Measurements from ENCODE around the gene CTSL. TPM values are rescaled to one million over a fixed set of nuclear protein-coding genes. Genes with fewer than 3 reads are reported as not detected.

Gene CTSL
- total and polyA plus RNA-seq, 2 of the 13 experiments (the other 11 are each of a cell fraction or from before 2014, with no cell fraction given), result 78.1 to 113 TPM

DNA sequence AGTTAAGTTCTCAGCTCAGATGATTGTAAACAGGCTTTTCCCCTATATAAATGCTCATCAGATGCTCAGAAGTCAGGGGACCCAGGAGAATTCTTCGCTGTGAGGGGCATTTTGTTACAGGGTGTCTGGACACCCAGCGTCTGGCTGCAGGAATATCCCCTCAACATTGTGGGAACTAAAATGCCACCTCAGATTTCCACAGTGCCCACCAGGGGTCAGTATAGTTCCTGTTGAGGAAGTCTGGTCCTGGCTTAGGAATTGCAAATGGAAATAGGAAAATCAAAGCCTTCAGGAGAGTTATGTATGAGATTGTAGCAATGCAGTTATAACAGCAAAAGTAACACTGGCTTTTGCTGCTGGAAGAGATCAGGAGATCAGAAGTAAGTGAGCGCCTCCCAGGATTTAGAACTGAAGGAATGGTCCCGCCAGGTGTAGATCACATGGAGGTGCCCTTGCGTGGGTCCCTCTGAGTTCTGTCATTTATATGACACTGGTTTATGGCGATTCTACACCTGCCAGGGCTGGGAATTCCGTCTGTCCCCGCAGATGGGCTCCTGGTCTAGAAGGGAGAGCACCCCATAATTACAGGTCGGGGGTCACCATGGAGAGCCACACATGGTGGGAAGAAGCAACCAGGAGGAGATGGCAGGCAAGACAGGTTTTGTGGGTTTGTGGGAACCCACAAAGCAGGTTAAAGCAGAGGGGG is 47.1 kb upstream of the CTSL start (continued):
- TF ChIP-seq HINFP (CRISPR knock-in tag; IDR thresholded peaks at IDR 0.05; ENCODE audit: low read depth) (no peak), ZNF777 (CRISPR knock-in tag; IDR thresholded peaks at IDR 0.05) (no peak), MAFG (CRISPR knock-in tag; IDR thresholded peaks at IDR 0.05) (no peak), STAG1 (CRISPR knock-in tag; IDR thresholded peaks at IDR 0.05) (peak; percentile 76), DPF2 (CRISPR knock-in tag; IDR thresholded peaks at IDR 0.05; ENCODE audit: borderline replicate concordance, low read depth) (no peak), EZH2 (conservative IDR thresholded peaks at IDR 0.05; ENCODE audit: low read depth, low read length) (no peak), MED8 (CRISPR knock-in tag; IDR thresholded peaks at IDR 0.05; ENCODE audit: insufficient replicate concordance) (no peak), MAFK (conservative IDR thresholded peaks at IDR 0.05 in 1 of 2, IDR thresholded peaks at IDR 0.05 in 1 of 2; ENCODE audit: low read length in 2 of 2) (peak; percentile 19 to 21; a peak in 1 of 4 replicates), SOX6 (IDR thresholded peaks at IDR 0.05) (no peak), SOX6 (CRISPR knock-in tag; IDR thresholded peaks at IDR 0.05) (no peak), MAF1 (CRISPR knock-in tag; IDR thresholded peaks at IDR 0.05; ENCODE audit: borderline replicate concordance) (no peak), NFATC3 (CRISPR knock-in tag; IDR thresholded peaks at IDR 0.05) (no peak), SIN3B (IDR thresholded peaks at IDR 0.05; ENCODE audit: low read length) (no peak), ZNF407 (CRISPR knock-in tag; IDR thresholded peaks at IDR 0.05; ENCODE audit: not compliant biosample characterization) (no peak), ZNF451 (CRISPR knock-in tag; IDR thresholded peaks at IDR 0.05) (no peak), ELF1 (CRISPR knock-in tag; IDR thresholded peaks at IDR 0.05) (0 out of 2 replicates have a peak, but pooled peaks have one; percentile 12)
- TF ChIP-seq, protein P1, sequence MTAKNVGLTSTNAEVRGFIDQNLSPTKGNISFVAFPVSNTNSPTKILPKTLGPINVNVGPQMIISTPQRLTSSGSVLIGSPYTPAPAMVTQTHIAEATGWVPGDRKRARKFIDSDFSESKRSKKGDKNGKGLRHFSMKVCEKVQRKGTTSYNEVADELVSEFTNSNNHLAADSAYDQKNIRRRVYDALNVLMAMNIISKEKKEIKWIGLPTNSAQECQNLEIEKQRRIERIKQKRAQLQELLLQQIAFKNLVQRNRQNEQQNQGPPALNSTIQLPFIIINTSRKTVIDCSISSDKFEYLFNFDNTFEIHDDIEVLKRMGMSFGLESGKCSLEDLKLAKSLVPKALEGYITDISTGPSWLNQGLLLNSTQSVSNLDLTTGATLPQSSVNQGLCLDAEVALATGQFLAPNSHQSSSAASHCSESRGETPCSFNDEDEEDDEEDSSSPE (CRISPR knock-in tag; IDR thresholded peaks at IDR 0.05), result no peak
- TF ChIP-seq, protein P2, sequence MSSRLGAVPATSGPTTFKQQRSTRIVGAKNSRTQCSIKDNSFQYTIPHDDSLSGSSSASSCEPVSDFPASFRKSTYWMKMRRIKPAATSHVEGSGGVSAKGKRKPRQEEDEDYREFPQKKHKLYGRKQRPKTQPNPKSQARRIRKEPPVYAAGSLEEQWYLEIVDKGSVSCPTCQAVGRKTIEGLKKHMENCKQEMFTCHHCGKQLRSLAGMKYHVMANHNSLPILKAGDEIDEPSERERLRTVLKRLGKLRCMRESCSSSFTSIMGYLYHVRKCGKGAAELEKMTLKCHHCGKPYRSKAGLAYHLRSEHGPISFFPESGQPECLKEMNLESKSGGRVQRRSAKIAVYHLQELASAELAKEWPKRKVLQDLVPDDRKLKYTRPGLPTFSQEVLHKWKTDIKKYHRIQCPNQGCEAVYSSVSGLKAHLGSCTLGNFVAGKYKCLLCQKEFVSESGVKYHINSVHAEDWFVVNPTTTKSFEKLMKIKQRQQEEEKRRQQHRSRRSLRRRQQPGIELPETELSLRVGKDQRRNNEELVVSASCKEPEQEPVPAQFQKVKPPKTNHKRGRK (CRISPR knock-in tag; IDR thresholded peaks at IDR 0.05), result no peak
